ENCODE measurements around the gene CADM2. TPM values are rescaled to one million over a fixed set of nuclear protein-coding genes. Genes with fewer than 3 reads are reported as not detected.

The CADM2 gene
- total and polyA plus RNA-seq, 2 experiments from 2014 or later = 13.3 to 47.5 TPM

DNA sequence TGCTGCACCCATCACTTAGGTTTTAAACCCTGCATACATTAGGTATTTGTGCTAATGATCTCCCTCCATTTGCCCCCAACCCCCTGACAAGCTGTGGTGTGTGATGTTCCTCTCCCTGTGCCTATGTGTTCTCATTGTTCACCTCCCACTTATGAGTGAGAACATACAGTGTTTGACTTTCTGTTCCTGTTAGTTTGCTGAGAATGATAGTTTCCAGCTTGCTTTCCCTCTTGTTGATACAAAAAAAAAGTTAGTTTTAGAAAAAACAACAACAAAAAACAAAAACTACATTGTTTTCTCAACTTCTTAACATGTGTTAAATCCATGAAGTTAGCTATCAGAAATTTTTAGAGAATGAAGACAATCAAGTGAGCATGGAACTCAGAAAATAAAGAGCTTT, 1079.1 kb downstream of the CADM2 start (continued):
- TF ChIP-seq, protein P1, sequence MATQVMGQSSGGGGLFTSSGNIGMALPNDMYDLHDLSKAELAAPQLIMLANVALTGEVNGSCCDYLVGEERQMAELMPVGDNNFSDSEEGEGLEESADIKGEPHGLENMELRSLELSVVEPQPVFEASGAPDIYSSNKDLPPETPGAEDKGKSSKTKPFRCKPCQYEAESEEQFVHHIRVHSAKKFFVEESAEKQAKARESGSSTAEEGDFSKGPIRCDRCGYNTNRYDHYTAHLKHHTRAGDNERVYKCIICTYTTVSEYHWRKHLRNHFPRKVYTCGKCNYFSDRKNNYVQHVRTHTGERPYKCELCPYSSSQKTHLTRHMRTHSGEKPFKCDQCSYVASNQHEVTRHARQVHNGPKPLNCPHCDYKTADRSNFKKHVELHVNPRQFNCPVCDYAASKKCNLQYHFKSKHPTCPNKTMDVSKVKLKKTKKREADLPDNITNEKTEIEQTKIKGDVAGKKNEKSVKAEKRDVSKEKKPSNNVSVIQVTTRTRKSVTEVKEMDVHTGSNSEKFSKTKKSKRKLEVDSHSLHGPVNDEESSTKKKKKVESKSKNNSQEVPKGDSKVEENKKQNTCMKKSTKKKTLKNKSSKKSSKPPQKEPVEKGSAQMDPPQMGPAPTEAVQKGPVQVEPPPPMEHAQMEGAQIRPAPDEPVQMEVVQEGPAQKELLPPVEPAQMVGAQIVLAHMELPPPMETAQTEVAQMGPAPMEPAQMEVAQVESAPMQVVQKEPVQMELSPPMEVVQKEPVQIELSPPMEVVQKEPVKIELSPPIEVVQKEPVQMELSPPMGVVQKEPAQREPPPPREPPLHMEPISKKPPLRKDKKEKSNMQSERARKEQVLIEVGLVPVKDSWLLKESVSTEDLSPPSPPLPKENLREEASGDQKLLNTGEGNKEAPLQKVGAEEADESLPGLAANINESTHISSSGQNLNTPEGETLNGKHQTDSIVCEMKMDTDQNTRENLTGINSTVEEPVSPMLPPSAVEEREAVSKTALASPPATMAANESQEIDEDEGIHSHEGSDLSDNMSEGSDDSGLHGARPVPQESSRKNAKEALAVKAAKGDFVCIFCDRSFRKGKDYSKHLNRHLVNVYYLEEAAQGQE (IDR thresholded peaks at IDR 0.05; ENCODE audit: unreplicated experiment) = no peak
- TF ChIP-seq, protein P2, sequence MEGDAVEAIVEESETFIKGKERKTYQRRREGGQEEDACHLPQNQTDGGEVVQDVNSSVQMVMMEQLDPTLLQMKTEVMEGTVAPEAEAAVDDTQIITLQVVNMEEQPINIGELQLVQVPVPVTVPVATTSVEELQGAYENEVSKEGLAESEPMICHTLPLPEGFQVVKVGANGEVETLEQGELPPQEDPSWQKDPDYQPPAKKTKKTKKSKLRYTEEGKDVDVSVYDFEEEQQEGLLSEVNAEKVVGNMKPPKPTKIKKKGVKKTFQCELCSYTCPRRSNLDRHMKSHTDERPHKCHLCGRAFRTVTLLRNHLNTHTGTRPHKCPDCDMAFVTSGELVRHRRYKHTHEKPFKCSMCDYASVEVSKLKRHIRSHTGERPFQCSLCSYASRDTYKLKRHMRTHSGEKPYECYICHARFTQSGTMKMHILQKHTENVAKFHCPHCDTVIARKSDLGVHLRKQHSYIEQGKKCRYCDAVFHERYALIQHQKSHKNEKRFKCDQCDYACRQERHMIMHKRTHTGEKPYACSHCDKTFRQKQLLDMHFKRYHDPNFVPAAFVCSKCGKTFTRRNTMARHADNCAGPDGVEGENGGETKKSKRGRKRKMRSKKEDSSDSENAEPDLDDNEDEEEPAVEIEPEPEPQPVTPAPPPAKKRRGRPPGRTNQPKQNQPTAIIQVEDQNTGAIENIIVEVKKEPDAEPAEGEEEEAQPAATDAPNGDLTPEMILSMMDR (conservative IDR thresholded peaks at IDR 0.05; ENCODE audit: low read depth in 2 of 2) = no peak
- TF ChIP-seq CREB1 (CRISPR knock-in tag; IDR thresholded peaks at IDR 0.05; ENCODE audit: low read depth) = no peak

DNA sequence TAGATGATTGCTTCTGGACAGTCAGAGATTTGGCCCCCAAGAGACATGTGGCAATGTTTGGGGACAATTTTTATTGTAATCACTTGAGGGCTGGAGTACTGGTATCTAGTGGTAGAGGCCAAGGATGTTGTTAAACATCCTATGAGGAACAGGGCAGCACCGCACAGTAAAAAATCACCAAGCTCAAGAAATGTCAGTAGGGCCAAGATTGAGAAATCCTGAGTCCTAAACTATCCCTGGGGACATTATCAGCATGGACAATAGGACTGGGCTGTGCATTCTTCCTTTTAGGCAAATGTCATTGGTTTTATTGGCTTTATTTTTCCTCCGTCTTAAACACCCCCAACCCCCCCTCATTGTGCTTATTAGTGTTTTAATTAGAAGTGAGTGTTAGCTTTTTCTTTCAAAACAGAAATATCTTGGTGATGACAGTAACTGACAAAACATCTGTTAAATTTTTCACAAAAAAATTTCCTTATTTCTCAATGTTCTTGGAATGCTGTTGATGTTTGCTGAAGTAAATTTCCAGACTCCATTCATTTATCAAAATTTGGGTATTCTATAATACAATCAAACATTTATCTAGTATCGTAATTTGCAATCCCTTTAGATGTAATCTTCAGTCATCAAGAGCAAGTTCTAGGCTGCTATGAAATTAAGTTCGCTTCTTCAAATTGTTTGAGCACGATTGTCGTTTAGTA, 1087.8 kb downstream of the CADM2 start:
- Histone ChIP-seq H3K4me2 (no peak overlapping the region), H3K79me2 (replicated peaks; ENCODE audit: insufficient read depth) (no peaks in the 10 kb centered on the region), H3K27me3 (ENCODE audit: insufficient read depth) (no peaks in the 10 kb centered on the region), H3K4me3 (no peak overlapping the region), H3F3A (replicated peaks; ENCODE audit: low read depth) (no peaks in the 10 kb centered on the region), H3K4me1 (ENCODE audit: insufficient read depth) (no peaks in the 10 kb centered on the region), H4K20me1 (replicated peaks; ENCODE audit: insufficient read depth) (no peaks in the 10 kb centered on the region), H3K36me3 (ENCODE audit: insufficient read depth) (no peaks in the 10 kb centered on the region), H2AFZ (no peak overlapping the region), H3K27ac (ENCODE audit: low read depth) (no peak overlapping the region), H3K9me2 (ENCODE audit: insufficient read depth) (no peaks in the 10 kb centered on the region)
- Mint-ChIP-seq H3K4me1 (no peaks in the 10 kb centered on the region), H3K36me3 (ENCODE audit: low read depth) (peaks cover 2% of the 10 kb centered on the region; the same call in 1 of the 3 replicates), H3K27me3 (ENCODE audit: insufficient read depth, low read depth, poor library complexity) (no peaks in the 10 kb centered on the region), H3K27ac (no peak overlapping the region), H3K4me3 (no peak overlapping the region), H3K9me3 (peaks cover 15% of the 10 kb centered on the region; the same call in 2 of the 3 replicates)
- ATAC-seq (no peak), DNase-seq (ENCODE audit: low spot score) (no peak)
- TF ChIP-seq, protein P3, sequence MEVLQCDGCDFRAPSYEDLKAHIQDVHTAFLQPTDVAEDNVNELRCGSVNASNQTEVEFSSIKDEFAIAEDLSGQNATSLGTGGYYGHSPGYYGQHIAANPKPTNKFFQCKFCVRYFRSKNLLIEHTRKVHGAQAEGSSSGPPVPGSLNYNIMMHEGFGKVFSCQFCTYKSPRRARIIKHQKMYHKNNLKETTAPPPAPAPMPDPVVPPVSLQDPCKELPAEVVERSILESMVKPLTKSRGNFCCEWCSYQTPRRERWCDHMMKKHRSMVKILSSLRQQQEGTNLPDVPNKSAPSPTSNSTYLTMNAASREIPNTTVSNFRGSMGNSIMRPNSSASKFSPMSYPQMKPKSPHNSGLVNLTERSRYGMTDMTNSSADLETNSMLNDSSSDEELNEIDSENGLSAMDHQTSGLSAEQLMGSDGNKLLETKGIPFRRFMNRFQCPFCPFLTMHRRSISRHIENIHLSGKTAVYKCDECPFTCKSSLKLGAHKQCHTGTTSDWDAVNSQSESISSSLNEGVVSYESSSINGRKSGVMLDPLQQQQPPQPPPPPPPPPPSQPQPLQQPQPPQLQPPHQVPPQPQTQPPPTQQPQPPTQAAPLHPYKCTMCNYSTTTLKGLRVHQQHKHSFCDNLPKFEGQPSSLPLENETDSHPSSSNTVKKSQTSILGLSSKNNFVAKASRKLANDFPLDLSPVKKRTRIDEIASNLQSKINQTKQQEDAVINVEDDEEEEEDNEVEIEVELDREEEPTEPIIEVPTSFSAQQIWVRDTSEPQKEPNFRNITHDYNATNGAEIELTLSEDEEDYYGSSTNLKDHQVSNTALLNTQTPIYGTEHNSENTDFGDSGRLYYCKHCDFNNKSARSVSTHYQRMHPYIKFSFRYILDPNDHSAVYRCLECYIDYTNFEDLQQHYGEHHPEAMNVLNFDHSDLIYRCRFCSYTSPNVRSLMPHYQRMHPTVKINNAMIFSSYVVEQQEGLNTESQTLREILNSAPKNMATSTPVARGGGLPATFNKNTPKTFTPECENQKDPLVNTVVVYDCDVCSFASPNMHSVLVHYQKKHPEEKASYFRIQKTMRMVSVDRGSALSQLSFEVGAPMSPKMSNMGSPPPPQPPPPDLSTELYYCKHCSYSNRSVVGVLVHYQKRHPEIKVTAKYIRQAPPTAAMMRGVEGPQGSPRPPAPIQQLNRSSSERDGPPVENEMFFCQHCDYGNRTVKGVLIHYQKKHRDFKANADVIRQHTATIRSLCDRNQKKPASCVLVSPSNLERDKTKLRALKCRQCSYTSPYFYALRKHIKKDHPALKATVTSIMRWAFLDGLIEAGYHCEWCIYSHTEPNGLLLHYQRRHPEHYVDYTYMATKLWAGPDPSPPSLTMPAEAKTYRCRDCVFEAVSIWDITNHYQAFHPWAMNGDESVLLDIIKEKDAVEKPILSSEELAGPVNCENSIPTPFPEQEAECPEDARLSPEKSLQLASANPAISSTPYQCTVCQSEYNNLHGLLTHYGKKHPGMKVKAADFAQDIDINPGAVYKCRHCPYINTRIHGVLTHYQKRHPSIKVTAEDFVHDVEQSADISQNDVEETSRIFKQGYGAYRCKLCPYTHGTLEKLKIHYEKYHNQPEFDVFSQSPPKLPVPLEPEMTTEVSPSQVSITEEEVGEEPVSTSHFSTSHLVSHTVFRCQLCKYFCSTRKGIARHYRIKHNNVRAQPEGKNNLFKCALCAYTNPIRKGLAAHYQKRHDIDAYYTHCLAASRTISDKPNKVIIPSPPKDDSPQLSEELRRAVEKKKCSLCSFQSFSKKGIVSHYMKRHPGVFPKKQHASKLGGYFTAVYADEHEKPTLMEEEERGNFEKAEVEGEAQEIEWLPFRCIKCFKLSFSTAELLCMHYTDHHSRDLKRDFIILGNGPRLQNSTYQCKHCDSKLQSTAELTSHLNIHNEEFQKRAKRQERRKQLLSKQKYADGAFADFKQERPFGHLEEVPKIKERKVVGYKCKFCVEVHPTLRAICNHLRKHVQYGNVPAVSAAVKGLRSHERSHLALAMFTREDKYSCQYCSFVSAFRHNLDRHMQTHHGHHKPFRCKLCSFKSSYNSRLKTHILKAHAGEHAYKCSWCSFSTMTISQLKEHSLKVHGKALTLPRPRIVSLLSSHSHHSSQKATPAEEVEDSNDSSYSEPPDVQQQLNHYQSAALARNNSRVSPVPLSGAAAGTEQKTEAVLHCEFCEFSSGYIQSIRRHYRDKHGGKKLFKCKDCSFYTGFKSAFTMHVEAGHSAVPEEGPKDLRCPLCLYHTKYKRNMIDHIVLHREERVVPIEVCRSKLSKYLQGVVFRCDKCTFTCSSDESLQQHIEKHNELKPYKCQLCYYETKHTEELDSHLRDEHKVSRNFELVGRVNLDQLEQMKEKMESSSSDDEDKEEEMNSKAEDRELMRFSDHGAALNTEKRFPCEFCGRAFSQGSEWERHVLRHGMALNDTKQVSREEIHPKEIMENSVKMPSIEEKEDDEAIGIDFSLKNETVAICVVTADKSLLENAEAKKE (CRISPR knock-in tag; IDR thresholded peaks at IDR 0.05) = no peak
- TF ChIP-seq, protein P2 (conservative IDR thresholded peaks at IDR 0.05; ENCODE audit: low read depth in 2 of 2) = no peak
